Measurements from ENCODE around the gene MFAP3. TPM values are rescaled to one million over a fixed set of nuclear protein-coding genes. Genes with fewer than 3 reads are reported as not detected.

MFAP3 gene
- total and polyA plus RNA-seq, 10 of the 15 experiments (the other 5 are each of a cell fraction or from before 2014, with no cell fraction given): 2.5 to 22.9 (median 13.4) TPM

- TF ChIP-seq ZNF592 (IDR thresholded peaks at IDR 0.05) (no peak), HSF1 (IDR thresholded peaks at IDR 0.05; ENCODE audit: low read depth, low read length) (no peak), NBN (IDR thresholded peaks at IDR 0.05) (no peak), CBX3 (IDR thresholded peaks at IDR 0.05; ENCODE audit: borderline replicate concordance, low read depth) (no peak), SUPT20H (IDR thresholded peaks at IDR 0.05; ENCODE audit: borderline replicate concordance, control insufficient read depth, low read depth, low read length) (no peak)
These were observed 38.1 kb upstream of the MFAP3 start (continued) for GRCh38 chr5:154000703-154001102.

- Histone ChIP-seq H4K20me1 (ENCODE audit: control insufficient read depth, insufficient read depth) (no peaks in the 10 kb centered on the region), H2AFZ (ENCODE audit: control insufficient read depth, low read depth, low read length) (no peak overlapping the region), H3K4me2 (ENCODE audit: control insufficient read depth, insufficient read depth) (no peak overlapping the region), H3K79me2 (ENCODE audit: control insufficient read depth, insufficient read depth, low read length) (no peaks in the 10 kb centered on the region), H3K27ac (ENCODE audit: control insufficient read depth, insufficient read depth) (no peak overlapping the region), H3K4me3 (no peak overlapping the region), H3K27me3 (replicated peaks in 1 of 2; ENCODE audit: control insufficient read depth in 2 of 2, insufficient read depth in 2 of 2, low read length in 1 of 2) (no peaks in the 10 kb centered on the region), H3K4me1 (ENCODE audit: control insufficient read depth, insufficient read depth, low read length) (no peaks in the 10 kb centered on the region), H3K36me3 (ENCODE audit: control insufficient read depth in 2 of 2, insufficient read depth in 2 of 2, low read length in 1 of 2) (peaks cover 0 to 4% of the 10 kb centered on the region in 2 experiments; a peak in 1 of 4 replicates), H3K9ac (ENCODE audit: control insufficient read depth, insufficient read depth, low read length) (no peak overlapping the region), H3K9me3 (replicated peaks; ENCODE audit: control insufficient read depth, insufficient read depth, low read length) (no peaks in the 10 kb centered on the region)
- POLR2A ChIA-PET: no interaction called here
- TF ChIP-seq SMARCA5 (IDR thresholded peaks at IDR 0.05) (no peak), USF1 (IDR thresholded peaks at IDR 0.05; ENCODE audit: borderline replicate concordance, extremely low read length, insufficient read depth, low read depth, low read length) (no peak), HCFC1 (IDR thresholded peaks at IDR 0.05; ENCODE audit: low read length) (no peak), ZBTB33 (IDR thresholded peaks at IDR 0.05) (no peak), IRF3 (IDR thresholded peaks at IDR 0.05) (no peak), CHD4 (IDR thresholded peaks at IDR 0.05) (no peak), BMI1 (IDR thresholded peaks at IDR 0.05; ENCODE audit: borderline replicate concordance) (no peak)
- RAD21 ChIA-PET (ENCODE audit: unreplicated experiment): no interaction called here
- no peak for ATAC-seq
- 97% methylated on average over 4 of the region's 4 CpGs for WGBS (ENCODE audit: insufficient coverage, insufficient replicate concordance, low lambda C conversion rate, missing lambda C conversion rate)
- CTCF ChIA-PET: no interaction called here
- no peak for DNase-seq (ENCODE audit: low read depth, low spot score)
- FAIRE-seq: no peak
- no TSS peak for BruUV-seq (replicated peaks)
- intact Hi-C loops (cut with micrococcal nuclease; ENCODE audit: unreplicated experiment) (no loop called here), in situ Hi-C loops (cut with MboI) (no loop called here)
- SMC1A ChIA-PET (ENCODE audit: uncharacterized antibody, unreplicated experiment): no interaction called here
These were observed 36.7 kb upstream of the MFAP3 start for GRCh38 chr5:154002093-154002492.

Data from GM12878 (cell line).